Adrenal gland (tissue), 5 donors: ENCODE results near the gene SIRPB1.

ENCODE experiments used
- CTCF ChIP-seq, 6 experiments: fragments of 450-650 bp in 4 of 6; fragments of 200-600 bp in 2 of 6; sonication (generic) in 1 of 6; IDR thresholded peaks; 1 replicate in 5 of 6; 2 replicates in 1 of 6; pipeline versions ENCODE4 v1.5.1 to v1.8.0; 2016 to 2021; ENCODE audit warnings: antibody characterized with exemption in 6 of 6, mild to moderate bottlenecking in 2 of 6, moderate library complexity in 1 of 6
- POLR2A ChIP-seq, 2 donors: fragments of 450-650 bp; IDR thresholded peaks; one replicate each; pipeline ENCODE4 v1.6.1; 2017; ENCODE audit warnings: antibody characterized with exemption in 2 of 2, mild to moderate bottlenecking in 2 of 2, moderate library complexity in 1 of 2
- donor health status: DM: no; HTN: no; CAD: no.

GRCh38 chr20:1661542-1662299, 41.9 kb upstream of the SIRPB1 start:
- TF ChIP-seq POLR2A (IDR thresholded peaks at IDR 0.05) (no peak), CTCF (IDR thresholded peaks at IDR 0.05) (no peak)
